HT-29 (cell line): ENCODE measurements around the gene MMP2. TPM values are rescaled to one million over a fixed set of nuclear protein-coding genes. Genes with fewer than 3 reads are reported as not detected.

Source experiments
- DNase-seq: peaks from one replicate; pipeline ENCODE4 v3.0.0-alpha.2; 2015; ENCODE audit warnings: low spot score
- total RNA-seq: library from RNA; depleted of rRNA; stranded (reverse); fragments of >200 nt; shearing (Covaris generic); gene quantifications from 2 replicates; pipeline ENCODE4 v1.2.3, GENCODE V29; 2014

Gene MMP2
- total RNA-seq, 1 experiment from 2014 or later, result 0.03 TPM

GRCh38 chr16:55494994-55495421 is 16.0 kb downstream of the MMP2 start:
- peak; percentile 76 for DNase-seq

- DNase-seq, result no peak
Measured at GRCh38 chr16:55495616-55496289, 16.8 kb downstream of the MMP2 start.

- no peak for DNase-seq
Measured at GRCh38 chr16:55496509-55497145, 17.6 kb downstream of the MMP2 start.

GRCh38 chr16:55497558-55497957 is 18.6 kb downstream of the MMP2 start:
- DNase-seq, result no peak

GRCh38 chr16:55498101-55498500 is 19.1 kb downstream of the MMP2 start:
- no peak for DNase-seq

GRCh38 chr16:55499281-55499680 is 20.3 kb downstream of the MMP2 start:
- no peak for DNase-seq

- peak; percentile 83 for DNase-seq
Measured at GRCh38 chr16:55499951-55500529, 21.0 kb downstream of the MMP2 start.

GRCh38 chr16:55500530-55501011 is 21.6 kb downstream of the MMP2 start:
- DNase-seq, result peak; percentile 74

- DNase-seq, result peak; percentile 84
Measured at GRCh38 chr16:55501549-55502322, 22.7 kb downstream of the MMP2 start.

GRCh38 chr16:55502801-55503366 is 23.9 kb downstream of the MMP2 start:
- peak; percentile 95 for DNase-seq

- no peak for DNase-seq
Measured at GRCh38 chr16:55503726-55504550, 24.9 kb downstream of the MMP2 start.

GRCh38 chr16:55505333-55506015 is 26.5 kb downstream of the MMP2 start:
- DNase-seq, result no peak

GRCh38 chr16:55506083-55506482 is 27.1 kb downstream of the MMP2 start:
- DNase-seq, result peak; percentile 38

- DNase-seq, result no peak
Measured at GRCh38 chr16:55506708-55507107, 27.7 kb downstream of the MMP2 start.

- no peak for DNase-seq
Measured at GRCh38 chr16:55508271-55508921, 29.4 kb downstream of the MMP2 start.

GRCh38 chr16:55508941-55509931 is 30.2 kb downstream of the MMP2 start, which contains the start of gene LPCAT2:
Gene LPCAT2 (plus strand): TSS chr16:55509072. CDS start chr16:55509182, 110 bp downstream.
- peak; percentile 95 for DNase-seq

GRCh38 chr16:55510185-55510805 is 31.3 kb downstream of the MMP2 start:
- peak; percentile 28 for DNase-seq

GRCh38 chr16:55512941-55513340 is 33.9 kb downstream of the MMP2 start:
- DNase-seq, result no peak
